ENCODE results near the gene FLVCR2.
A peak's percentile ranks its signal among the peaks of the same experiment; 100 is the strongest.

DNA sequence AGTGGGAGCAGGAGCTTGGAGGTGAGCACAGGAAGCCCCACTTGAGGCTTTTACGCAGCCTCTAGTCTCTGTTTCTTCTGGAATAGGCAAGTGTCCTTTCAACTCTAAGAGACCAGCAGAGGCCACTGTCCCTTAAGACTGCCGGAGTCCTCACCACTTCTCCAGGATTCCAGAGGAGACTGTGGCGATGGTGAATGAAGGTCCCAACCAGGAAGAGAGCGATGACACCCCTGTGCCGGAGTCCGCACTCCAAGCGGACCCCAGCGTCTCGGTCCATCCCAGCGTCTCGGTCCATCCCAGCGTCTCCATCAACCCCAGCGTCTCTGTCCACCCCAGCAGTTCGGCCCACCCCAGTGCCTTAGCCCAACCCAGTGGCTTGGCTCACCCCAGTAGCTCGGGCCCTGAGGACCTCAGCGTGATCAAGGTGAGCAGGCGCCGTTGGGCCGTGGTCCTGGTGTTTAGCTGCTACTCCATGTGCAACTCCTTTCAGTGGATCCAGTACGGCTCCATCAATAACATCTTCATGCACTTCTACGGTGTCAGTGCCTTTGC is 442 bp downstream of the FLVCR2 start:
- TF ChIP-seq CTCF (IDR thresholded peaks at IDR 0.05; ENCODE audit: insufficient read depth, low read depth, low read length) (peak; percentile 10), EZH2 (IDR thresholded peaks at IDR 0.05; ENCODE audit: insufficient read depth, low read length) (no peak)
